NCI-H2029 (cell line): ENCODE measurements around the gene FGF4.

Experiments
- DNase-seq: peaks from one replicate; lab custom pipeline; 2025; lab: John Stamatoyannopoulos, UW

Gene FGF4

DNA sequence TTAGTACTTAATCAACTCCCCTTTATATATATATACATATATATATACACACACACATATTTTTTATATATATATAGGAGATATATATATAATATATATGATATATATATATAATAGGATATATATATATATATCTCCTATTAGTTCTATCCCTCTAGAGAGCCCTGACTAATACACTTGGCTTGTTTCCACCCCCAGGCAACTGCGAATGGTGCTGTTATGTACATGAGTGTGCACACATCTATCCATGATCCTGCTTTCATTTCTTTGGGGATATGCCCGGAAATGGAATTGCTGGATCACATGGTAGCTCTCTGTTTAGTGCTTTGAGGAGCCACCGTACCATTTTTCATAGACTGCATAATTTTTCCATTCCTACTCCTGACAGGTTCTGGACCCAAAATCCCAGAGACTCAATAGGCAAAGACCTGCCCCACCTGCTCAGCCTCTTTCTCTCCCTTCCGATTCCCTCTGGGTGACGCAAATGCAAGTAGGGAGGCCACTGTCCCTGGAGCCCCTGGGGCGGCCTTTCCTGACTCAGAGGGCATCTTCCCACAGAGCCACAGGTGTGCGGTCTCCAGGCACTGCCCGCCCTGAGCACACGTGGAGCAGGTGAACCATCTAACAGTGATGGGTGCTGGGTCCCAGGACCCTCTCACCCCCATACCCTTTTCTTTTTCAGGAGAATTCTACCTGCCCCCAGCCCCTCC, 32.1 kb upstream of the FGF4 start:
- DNase-seq: no peak

DNA sequence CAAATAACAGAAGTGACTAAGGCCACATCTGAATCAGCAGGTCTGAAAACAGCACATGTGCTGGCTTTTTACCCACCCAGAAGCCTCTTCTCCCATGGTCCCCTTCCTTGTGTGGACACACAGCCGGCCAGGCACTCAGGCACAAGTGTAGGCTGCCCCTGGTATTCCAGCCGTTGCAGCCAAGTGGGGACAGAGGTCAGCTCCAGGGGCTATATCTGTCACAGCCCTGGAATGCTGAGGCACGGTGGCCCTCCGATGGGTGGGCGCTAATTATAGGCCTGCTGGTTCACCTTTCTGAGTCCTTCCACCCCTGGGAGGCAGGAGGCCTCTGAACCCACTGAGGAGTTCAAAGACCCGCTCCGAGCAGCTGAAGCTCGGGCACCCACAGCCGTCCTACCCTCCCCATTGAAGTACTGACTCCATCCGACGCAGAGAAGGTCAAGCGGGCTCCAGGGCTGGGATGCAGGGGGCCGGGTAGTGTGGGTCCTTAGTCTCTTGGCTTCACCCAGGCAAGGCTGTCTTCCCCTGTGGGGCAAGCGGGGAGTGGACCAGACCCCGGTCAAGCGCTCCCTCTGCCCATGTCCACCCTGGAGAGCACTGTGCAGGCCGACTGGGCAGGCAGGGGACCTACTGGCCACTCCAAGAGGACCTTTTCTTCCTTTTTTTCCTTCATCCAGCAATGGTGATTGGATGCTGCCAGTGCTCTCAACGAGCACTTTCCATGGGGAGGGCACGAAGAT, 29.8 kb upstream of the FGF4 start:
- no peak for DNase-seq

DNA sequence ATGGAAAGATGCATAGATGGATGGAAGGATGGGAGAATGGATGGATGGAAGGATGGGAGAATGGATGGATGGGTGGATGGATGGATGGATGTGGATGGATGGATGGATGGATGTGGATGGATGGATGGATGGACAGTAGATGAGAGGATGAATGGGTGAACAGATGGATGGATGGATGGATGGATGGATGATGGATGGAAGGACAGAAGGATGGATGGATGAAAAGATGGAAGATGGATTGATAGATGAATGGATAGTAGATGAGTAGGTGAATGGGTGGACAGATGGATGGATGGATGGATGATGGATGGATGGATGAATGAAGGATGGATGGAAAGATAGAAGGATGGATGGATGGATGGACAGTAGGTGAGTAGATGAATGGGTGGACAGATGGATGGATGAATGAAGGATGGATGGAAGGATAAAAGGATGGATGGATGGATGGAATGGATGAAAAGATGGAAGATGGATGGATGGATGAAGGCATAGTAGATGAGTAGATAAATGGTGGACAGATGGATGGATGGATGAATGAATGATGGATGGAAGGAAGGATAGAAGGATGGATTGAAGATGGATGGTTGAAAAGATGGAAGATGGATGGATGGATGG, 28.6 kb upstream of the FGF4 start:
- DNase-seq: no peak

DNA sequence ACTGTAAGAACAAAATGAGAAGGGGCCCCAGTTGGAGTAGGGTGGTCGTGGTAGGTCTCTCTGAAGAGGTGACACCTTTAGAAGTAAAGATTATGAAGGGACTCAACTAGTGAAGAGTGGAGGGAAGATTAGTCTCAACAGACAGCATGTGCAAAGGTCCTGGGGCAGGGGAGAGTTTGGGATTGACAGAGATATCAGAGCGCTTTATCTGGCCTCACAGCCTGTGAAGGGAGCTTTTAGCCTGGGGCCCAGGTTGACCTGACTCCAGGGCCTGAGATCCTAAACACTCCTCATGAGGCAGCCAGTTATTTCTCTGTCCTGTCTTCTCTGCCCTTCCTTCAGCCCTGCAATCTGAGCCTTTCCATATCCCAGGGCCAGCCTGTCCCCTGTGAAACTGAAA, 27.9 kb upstream of the FGF4 start:
- no peak for DNase-seq

DNA sequence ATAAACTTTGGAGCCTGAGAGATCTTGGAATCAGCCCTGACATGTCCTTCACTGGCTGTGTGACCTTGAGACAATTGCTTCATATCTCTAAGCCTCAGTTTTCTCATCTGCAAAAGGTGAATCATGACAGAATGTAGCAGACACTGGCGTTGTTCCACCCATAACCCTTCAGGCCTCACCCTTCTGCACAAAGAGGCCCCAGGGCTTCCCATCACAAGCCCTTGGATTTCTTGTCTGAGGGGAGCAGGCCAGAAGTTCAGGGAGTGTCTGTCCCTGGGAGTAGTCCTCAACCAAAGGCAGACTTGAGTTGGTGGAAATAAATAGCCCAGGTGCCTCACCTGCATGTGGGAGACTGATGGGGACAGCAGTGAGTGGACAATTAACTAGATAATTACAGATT, 27.4 kb upstream of the FGF4 start:
- no peak for DNase-seq

DNA sequence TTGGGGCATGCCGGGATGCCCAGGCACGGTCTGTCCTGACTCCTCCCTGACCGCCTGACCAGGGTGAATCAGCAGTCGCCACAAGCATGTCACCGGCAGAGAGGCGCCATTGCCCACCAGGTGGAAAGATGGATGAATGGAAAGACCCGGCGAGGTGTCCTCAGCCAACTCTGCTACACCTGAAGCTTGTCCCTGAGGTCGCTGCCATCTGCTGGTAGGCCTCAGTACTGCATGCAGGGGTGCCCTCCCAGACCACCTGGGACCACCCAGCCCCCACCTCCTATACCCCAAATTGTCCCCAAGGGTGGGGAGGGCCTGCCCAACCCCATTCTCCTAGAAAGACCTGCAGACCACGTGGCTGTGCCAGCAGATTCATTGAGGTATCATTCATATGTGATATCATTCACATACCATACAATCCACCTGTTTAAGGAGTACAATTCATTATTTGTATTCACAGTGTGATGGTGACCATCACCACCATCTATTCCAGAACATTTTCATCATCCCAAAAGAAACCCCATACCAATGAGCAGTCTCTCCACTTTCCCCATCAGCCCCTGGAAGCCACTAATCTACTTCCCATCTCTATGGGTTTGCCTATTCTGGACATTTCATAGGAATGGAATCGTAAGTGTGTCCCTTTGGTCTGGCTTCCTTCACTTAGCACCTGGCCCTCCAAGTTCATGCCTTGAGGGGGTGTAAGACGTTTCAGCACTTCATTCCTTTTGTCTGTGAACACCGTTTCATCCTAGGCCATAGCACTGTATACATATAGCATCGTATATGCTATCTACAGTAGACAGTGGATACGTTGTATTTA, 26.6 kb upstream of the FGF4 start:
- DNase-seq: peak; percentile 5

DNA sequence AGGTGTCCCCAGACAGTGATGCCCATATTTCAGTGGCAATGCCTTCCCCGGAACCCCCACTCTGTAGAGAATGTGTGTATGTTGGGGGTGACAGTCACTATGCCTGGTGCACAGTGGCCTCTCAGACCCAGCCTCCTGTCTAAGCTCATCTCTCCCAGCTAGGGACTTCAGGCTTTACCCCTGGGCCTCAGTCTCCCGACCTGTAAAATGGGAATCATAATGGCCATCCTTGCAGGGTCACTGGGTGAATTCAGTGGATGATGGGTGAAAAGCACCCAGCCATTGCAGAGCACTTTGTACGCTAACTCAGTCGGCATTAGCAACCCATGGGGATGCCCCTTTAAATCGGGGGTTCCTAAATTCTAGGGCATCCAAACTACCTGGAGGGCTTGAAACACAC, 25.1 kb upstream of the FGF4 start:
- DNase-seq: no peak

DNA sequence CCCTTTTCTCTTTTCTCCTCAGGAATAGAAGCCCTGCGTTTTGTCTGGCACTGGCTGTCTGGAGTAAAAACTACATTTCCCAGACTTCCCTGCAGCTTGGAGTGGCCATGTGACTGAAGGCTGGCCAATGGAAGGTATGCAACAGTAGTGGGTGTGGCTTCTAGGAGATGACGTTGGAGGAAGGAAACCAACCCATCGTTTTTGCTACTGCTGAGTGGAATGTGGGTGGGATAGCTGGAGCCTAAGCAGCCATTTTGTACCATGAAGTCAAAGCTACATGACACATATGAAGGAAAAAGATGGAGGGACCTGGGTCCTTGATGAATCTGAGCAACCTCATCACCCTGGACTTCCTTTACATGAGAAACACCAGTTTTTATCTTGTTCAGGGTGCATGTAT, 24.4 kb upstream of the FGF4 start:
- no peak for DNase-seq

DNA sequence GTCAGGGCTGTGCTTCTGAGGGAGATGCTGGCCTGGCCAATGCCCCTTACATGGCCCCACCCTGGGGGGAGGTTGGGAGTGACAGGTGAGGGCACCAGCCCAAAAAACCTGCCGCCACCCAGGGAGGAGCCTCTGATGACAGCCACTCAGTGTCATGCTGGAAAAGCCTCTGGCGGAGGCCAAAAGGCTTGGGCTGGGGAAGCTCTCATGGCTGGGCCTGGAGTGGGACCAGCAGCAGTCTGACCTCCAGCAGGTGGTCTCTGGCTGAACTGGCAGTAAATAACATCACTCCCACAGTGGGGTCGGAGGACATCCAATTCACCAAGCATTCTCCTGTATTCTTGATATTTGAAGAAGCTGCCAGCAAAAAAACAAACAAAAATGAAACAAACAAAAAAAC, 24.0 kb upstream of the FGF4 start:
- DNase-seq: no peak

DNA sequence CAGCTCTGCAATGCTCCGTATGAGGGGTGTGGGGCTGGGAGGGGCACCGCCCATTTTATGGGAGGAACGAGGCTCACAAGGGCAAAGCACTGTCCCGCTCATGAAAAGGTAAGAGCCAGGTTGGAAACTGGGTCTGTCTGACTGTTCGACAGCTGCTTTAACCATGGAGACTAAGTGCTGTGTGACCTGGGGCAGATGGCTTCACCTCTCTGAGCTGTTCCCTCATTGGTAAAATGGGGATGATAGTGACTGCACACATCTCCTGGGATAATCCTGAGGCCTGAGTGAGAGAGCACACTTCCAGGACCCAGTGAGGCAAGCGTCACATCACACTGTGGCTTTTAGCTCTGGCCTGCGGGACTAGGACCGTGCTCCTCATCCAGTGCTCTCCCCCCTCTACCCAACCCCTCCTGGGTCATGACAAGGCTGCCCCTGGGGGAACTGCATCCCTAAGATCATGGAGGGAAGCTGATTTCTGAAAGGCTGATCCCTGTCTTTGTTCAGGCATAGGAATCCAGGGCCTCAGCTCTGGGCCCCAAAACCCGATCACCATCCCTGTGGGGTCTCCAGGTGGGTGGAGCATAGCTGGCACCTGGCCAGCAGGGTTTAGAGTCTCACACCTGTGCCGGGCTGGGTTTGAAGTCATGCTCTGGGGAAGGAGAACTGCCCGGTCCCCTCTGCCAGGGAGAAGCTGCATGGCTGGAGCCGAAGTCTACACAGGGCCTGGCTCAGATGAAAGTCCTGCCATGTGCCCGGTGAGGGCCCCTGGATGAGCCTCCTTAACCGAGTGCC, 22.8 kb upstream of the FGF4 start:
- DNase-seq: no peak

DNA sequence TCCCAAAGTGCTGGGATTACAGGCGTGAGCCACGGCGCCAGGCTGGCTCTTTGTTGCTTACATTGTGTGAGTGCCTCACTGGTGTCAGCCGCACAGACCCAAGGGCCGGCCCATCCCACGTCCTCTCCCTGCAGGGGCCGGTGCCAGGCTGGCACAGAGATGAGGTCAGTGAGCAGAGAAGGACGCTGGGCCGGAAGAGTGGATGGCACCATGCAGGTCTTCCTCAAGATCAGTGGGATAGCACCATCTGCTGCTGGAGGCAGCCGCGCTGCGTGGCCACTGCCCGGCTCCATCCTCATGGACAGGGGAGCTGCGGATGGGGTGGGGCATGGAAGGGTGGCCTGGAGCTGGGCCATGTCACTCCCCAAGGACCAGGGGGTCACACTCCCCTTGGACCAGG, 22.0 kb upstream of the FGF4 start:
- DNase-seq: no peak

DNA sequence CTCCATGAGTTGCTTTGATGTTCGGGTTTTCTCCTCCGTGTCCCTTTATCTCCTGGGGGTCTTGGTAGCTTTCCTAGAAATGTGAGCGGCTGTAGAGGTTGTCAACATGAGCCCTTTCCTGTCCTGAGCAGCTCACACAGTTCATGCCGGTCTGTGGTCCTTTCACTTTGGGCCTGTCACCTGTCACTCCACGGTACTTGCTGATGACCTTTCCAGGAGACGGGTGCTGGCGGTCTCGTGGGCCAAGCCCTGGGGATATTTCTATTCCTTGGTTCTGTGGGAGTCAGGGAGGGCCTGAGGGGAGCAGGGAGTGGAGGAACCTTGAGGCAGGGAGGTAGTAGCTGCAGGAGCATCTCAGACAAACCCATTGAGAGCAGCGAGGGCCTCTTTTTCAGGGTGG, 20.9 kb upstream of the FGF4 start:
- DNase-seq: no peak

DNA sequence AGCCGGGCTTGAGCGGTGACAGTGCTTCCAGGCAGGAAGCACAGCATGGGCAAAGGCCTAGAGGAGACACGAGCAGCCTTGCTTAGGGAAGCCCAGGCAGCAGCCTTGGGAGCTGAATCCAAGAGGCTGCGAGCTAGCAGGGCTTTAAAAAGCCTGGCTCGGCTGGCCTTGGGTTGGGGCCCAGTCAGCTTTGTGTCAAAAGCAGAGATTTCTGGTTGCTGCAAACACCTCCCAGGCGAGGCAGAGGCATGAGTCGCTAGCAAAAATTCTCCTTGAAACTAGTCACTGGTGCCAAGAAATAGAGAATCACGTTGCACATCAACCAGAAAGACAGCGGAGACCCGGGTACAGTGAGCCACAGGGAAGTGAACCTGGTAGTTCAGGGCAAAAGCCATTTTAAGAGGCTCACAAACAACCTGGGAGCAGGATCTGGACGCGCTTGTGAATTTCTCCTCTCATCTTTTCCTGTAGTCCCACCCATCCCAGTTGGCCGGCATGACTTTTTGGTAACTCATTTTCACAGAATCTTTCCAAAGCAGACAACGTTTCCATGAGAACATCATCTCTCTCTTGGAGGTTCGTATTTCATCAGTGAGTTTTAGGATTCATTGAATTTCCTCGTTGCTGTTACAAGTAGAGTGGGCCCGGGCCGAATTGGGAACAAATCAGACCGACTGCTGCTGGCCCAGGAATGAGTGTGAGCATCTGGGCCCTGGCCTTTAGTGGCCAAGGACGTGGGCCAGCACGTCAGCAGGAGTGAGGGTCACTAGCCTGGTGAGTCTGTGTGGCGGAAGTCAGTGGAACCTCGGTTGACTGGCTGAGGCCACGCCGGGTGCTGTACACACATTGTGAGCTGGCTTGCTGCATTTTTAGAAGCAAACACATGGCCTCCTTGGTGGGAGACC, 16.4 kb upstream of the FGF4 start:
- no peak for DNase-seq

DNA sequence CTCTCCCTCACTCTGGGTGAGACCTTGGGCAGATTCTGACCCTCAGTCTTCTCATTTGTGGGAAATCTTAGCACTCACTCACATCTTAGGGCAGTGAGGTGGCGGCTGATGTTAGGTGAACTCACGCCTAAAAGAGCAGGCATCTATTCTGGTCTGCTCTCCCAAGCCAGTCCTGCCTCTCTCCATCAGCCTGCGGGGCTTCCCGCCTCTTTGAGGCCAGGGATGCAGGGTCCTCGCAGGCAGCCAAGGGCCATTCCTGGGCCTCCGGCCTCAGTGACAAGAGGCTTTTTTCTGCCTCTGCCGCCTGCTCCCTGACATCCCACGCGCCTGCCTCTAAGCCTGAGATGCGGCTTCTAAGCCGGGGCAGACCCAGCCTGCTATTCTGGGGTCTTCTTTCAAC, 13.8 kb upstream of the FGF4 start:
- no peak for DNase-seq

DNA sequence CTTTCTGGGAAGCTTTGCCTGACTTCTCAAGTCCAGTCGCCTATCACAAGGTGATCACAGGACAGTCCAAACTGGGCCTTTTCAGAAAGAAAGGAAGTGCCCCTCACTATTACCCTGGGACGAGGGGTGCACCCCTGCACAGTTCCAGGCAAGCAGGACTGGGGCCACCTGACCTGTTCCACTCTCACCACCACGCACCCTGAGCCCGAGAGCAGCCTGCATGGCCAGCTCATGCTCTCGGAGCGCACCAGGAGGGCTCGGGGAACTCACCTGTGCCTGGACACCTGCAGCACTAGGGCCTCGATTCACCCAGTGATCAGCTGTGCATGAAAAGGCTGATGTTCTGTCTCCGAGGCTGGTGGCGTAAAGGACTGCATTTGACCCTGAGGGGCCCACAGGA, 12.8 kb upstream of the FGF4 start:
- no peak for DNase-seq

DNA sequence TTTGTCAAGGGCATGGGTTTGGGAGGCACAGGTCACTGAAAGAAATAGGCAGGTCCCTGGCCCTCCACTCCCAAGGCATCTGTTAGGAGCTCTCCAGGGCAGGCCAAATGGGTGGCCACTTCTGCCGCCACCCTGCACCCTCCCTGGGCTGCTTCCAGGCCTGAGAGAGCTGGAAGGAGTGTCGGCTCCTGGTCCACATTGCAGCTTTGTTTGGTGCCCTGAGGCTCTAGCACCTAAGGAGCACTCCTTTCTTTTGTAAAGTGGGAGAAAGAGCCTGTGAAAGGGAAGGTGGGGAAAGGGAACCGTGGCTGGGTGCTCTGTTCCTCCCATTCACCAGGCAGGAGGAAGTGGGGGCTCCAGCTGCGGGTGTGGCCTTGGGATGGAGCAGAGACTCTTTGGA, 12.3 kb upstream of the FGF4 start:
- no peak for DNase-seq

DNA sequence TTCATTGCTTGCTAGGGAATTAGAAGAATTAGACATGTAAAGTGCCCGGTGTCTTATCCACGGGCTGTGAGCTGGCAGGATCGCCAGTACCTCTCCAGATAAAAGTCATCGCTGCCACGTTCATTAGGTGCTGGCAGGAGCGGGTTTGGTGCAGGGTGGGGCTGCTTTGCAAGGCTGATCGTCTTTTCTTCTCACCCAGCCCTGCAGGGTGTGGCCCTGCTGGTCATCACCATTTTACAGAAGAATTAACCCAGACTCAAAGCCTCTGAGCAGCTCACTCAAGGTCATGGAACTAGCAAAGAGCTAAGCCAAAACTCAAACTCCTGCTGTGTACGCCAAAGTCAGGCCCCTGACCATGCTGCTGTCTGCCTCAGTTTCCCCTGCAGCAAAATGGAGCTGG, 6.1 kb upstream of the FGF4 start:
- no peak for DNase-seq

DNA sequence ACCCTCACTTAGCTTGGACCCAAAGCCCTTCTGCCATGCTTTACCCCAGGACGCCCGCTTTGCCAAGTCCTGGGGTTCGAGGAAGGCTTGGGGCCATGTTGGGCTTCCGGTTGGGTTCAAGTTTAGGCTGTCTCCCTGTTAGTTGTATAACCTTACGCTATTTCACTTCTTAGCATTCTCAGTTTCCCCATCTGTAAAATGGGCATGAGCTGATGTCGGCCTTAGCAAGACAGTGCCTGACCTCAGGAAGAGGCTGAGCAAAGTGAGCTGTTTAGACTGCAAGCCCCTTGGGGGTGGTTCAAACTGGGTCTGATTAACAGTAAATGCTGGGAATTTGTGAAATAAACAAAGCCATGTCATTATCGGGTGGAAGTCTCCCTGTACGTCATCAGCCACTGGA, 3.2 kb upstream of the FGF4 start:
- DNase-seq: no peak

DNA sequence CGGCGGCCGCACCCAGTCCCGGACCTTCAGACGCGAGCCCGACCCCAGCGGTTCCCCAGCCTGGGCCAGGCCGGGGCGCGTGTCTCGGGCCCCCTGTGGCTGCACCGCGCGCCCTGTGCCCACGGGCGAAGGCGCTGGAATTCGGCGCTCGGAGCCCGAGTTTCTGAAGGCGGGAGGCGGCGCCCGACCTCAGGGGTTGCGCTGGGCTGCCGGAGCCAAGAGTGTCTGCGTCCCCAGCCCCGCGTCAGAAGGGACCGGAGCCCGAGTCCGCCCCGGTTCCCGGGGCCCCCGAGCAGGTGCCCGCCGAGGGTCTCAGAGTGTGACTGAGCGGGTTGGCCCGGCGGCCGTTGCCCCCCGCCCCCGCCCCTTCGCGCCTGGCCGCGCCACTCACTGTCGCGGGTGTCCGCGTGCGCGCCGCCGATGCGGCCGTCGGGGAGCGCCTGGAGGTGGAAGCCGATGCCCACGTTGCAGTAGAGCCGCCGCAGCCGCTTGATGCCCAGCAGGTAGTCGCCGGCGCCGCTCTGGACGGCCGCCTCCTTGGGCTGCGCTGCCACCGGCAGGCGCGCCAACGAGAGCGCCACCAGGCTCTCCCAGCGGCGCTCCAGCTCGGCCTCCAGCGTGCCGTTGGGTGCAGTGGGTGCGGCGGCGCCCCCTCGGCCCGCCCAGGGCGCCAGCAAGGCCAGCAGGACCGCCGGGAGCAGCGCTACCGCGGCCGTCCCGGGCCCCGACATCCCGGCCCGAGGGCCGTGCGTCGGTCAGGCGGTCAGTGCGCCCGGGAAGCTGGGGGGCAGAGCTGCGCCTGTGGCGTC, 583 bp downstream of the FGF4 start:
- no peak for DNase-seq
